Testis (tissue), 3 donors: Measurements from ENCODE around the gene DYRK1B. TPM values are rescaled to one million over a fixed set of nuclear protein-coding genes. Genes with fewer than 3 reads are reported as not detected.

ENCODE experiments used
- DNase-seq: peaks from one replicate; pipeline ENCODE4 v3.0.0-alpha.2; 2019
- H3K27ac ChIP-seq, 2 donors: fragments of 200-600 bp; sonication (generic); one replicate each; pipeline ENCODE4 v1.5.1; 2019
- H3K27me3 ChIP-seq: fragments of 200-600 bp; sonication (generic); one replicate; pipeline ENCODE4 v1.5.1; 2019
- H3K36me3 ChIP-seq: fragments of 200-600 bp; sonication (generic); one replicate; pipeline ENCODE4 v1.5.1; 2017; ENCODE audit warnings: low read depth; ENCODE audit errors: missing control alignments
- H3K4me1 ChIP-seq: fragments of 200-600 bp; sonication (generic); one replicate; pipeline ENCODE4 v1.5.1; 2019
- H3K4me3 ChIP-seq, 2 donors: fragments of 200-600 bp; sonication (generic); one replicate each; pipeline ENCODE4 v1.5.1; 2017 to 2019
- H3K9me3 ChIP-seq: fragments of 200-600 bp; sonication (generic); one replicate; pipeline ENCODE4 v1.5.1; 2017
- CTCF ChIP-seq, 3 experiments: fragments of 450-650 bp in 2 of 3; fragments of 200-600 bp in 1 of 3; sonication (generic) in 1 of 3; IDR thresholded peaks; one replicate each; pipeline ENCODE4 v1.5.1; 2016 to 2019; ENCODE audit warnings: antibody characterized with exemption in 3 of 3, mild to moderate bottlenecking in 2 of 3, moderate library complexity in 1 of 3
- POLR2A ChIP-seq: fragments of 450-650 bp; IDR thresholded peaks from one replicate; pipeline ENCODE4 v1.6.1; 2017; ENCODE audit warnings: antibody characterized with exemption, mild to moderate bottlenecking, moderate library complexity
- WGBS, 2 donors: methylation state at CpG; one replicate each; pipeline ENCODE4 v1.1.5; 2018; 5-methylcytosine and 5-hydroxymethylcytosine counted together
- intact Hi-C: fragments of 100-400 bp; cut with DNase I; formaldehyde crosslinking; loops from one replicate; pipeline ENCODE4 v1.15.1; 2023; ENCODE audit warnings: low total_unique reads
- polyA plus RNA-seq: library from polyadenylated mRNA; stranded (reverse); fragments of 350-450 nt; fragmentation: Illumina TruSeq; extraction: RNeasy Lipid Tissue Mini Kit (QIAGEN cat#74804); gene quantifications from one replicate; pipeline ENCODE4 v1.2.3, GENCODE V29; 2014; ENCODE audit warnings: low read depth, low replicate concordance; ENCODE audit not compliant: insufficient read depth
- total RNA-seq, 2 donors: library from RNA; depleted of rRNA; stranded (reverse); fragments of >200 nt; gene quantifications; one replicate each; pipeline ENCODE4 v1.2.3, GENCODE V29; 2016

The DYRK1B gene
- total and polyA plus RNA-seq, 3 donors from 2014 or later, result 90.8 to 127 (median 124) TPM

GRCh38 chr19:39842693-39843435, 8.9 kb upstream of the DYRK1B start:
- H3K4me1 ChIP-seq, result peaks cover 74% of the 10 kb centered on the region
- no peaks in the 10 kb centered on the region for H3K27me3 ChIP-seq
- DNase-seq, result no peak
- H3K4me3 ChIP-seq, result no peak overlapping the region
- H3K27ac ChIP-seq, result peak overlapping the region; percentile 42 to 81
- no peaks in the 10 kb centered on the region for H3K36me3 ChIP-seq
- no peaks in the 10 kb centered on the region for H3K9me3 ChIP-seq
- intact Hi-C loops, result loop anchor here (10.0 kb wide), 1 partner anchor 132 kb away; the partner anchor contains the start of gene PSMC4
- WGBS, 2 donors, result 65 to 75% methylated on average over 7 of the region's 7 CpGs
- TF ChIP-seq POLR2A (no peak), CTCF (IDR thresholded peaks at IDR 0.05) (no peak)

GRCh38 chr19:39841041-39841440, 7.1 kb upstream of the DYRK1B start:
- Histone ChIP-seq H3K36me3 (no peaks in the 10 kb centered on the region), H3K4me3 (no peak overlapping the region), H3K27ac (peak overlapping the region; percentile 80 to 81), H3K4me1 (peaks cover 63% of the 10 kb centered on the region), H3K27me3 (no peaks in the 10 kb centered on the region), H3K9me3 (no peaks in the 10 kb centered on the region)
- WGBS, 2 donors, result 87 to 98% methylated on average over 4 of the region's 4 CpGs
- no peak for TF ChIP-seq POLR2A
- TF ChIP-seq CTCF (IDR thresholded peaks at IDR 0.05), result no peak
- intact Hi-C loops, result loop anchor here (10.0 kb wide), 1 partner anchor 134 kb away; the partner anchor contains the start of gene PSMC4
- no peak for DNase-seq

DNA sequence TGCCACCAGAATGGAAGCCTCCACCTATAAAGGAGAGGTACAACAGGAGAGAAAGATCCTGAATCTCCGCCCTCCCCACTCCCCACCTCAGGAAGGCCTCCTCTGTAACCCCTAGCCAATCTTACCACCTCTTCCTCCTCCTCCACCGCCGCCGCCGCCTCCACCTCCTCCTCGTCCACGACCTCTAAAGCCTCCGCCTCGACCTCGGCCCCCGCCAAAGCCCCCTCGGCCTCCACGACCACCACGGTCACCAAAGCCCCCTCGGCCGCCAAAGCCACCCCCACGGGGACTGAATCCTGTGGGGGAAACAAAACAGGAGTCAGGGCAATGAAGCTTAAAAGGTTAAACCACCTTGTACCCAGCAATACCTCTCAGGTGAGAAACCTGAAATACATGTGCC, 6.5 kb upstream of the DYRK1B start:
- Histone ChIP-seq H3K27me3 (no peaks in the 10 kb centered on the region), H3K4me1 (peaks cover 61% of the 10 kb centered on the region), H3K4me3 (no peak overlapping the region), H3K27ac (peak overlapping the region; percentile 80 to 81), H3K9me3 (no peaks in the 10 kb centered on the region), H3K36me3 (no peaks in the 10 kb centered on the region)
- intact Hi-C loops, result loop anchor here (10.0 kb wide), 1 partner anchor 134 kb away; the partner anchor contains the start of gene PSMC4
- 75 to 76% methylated on average over 17 of the region's 17 CpGs for WGBS, 2 donors
- no peak for DNase-seq
- TF ChIP-seq CTCF (IDR thresholded peaks at IDR 0.05), result no peak

- H3K4me3 ChIP-seq, result no peak overlapping the region
- peak overlapping the region; percentile 80 to 81 for H3K27ac ChIP-seq
- TF ChIP-seq POLR2A (no peak), CTCF (IDR thresholded peaks at IDR 0.05) (no peak)
- 51 to 60% methylated on average over 13 of the region's 13 CpGs for WGBS, 2 donors
- H3K27me3 ChIP-seq, result no peaks in the 10 kb centered on the region
- intact Hi-C loops, result loop anchor here (10.0 kb wide), 1 partner anchor 135 kb away; the partner anchor contains the start of gene PSMC4
- peak; percentile 95 for DNase-seq
- no peaks in the 10 kb centered on the region for H3K9me3 ChIP-seq
- H3K36me3 ChIP-seq, result no peaks in the 10 kb centered on the region
- peaks cover 54% of the 10 kb centered on the region for H3K4me1 ChIP-seq
Observed at GRCh38 chr19:39839678-39840327, 5.8 kb upstream of the DYRK1B start.
